GM18526 (cell line): ENCODE measurements around the gene TBCEL.

Experiments
- POLR2A ChIP-seq: IDR thresholded peaks from 3 replicates; pipeline ENCODE4 v1.6.1; 2011; ENCODE audit not compliant: insufficient read length; ENCODE audit errors: extremely low read depth

TBCEL gene

GRCh38 chr11:121129362-121130340, 105.7 kb downstream of the TBCEL start:
- TF ChIP-seq POLR2A: no peak

DNA sequence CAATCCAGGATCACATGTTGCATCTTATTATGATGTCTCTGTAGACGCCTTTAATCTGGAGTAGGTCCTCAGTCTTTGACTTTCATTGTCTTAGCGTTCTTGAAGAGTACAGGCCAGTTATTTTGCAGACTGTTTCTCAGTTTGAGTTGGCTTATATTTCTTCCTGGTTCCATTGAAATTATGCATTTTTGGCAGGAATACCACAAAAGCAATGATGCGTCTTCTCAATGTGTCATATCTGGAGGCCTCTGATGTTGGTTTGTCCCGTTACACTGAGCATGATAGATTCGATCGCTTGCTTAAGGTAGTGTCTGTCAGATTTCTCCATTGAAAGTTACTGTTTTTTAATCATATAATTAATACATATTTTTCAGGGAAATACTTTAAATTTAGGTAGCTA, 107.8 kb downstream of the TBCEL start:
- TF ChIP-seq POLR2A: no peak

DNA sequence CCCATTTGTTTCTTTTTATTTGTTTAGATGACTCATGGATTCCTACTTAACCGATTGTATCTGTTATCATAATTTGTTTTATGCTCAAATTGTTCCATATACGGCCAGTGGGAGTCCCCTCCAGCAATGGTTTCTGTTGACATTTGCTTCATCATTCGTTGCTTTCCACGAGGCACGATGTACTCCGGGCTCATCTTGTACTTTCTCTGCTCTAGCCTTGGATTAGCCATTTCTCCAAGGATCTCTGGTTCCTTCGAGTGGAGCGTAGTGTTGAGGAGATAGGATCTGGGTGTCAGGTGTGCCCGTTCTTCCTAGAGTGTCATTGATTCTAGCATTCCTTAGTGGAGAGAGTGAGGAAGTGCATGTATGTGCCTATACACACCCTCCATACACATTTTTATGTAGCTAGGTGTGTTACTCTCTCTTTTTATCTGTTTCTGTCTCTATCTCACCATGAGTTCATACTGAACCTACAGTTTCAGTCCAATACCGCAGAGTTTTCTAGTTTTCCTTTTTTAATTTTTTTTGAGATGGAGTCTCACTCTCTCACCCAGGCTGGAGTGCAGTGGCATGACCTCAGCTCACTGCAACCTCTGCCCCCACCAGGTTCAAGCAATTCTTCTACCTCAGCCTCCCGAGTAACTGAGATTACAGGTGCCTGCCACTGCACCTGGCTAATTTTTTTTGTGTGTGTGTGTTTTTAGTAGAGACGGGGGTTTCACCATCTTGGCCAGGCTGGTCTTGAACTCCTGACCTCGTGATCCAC, 108.5 kb downstream of the TBCEL start:
- TF ChIP-seq POLR2A: no peak

GRCh38 chr11:121134741-121135312, 110.9 kb downstream of the TBCEL start:
- TF ChIP-seq POLR2A: no peak

DNA sequence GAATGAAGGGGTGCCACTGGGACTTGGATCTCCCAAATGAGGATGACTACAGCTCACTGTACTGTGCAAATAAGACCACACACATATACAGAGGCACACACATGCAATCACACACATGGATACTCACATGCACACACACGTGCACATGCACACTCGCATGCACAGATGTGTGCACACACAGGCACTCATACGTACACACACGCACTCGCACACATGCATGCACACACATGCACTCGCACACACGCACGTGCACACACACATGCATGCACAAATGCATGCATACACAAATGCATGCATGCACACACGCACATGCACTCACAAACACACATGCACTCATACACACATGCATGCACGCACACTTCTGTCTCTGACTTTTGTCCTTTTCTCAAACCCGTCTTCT, 113.1 kb downstream of the TBCEL start:
- TF ChIP-seq POLR2A: no peak

DNA sequence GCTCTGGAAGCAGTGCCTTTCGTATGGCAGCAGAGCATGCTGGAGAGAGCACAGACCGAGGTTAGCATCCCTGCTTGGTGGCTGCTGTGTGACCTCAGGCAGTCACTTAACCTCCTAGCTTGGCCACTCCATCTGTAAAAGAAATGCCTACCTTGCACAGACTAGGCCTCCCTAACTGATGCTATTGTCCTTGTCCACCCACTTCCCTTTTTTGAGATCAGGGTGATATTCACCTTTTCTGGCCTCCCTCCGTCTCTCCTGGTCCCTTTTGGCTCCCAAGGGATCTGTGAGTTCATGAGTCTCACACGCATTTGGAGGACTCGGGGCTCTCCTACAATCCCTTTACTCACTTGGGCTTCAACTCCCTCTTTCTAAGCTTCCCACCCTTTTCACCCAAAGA, 114.4 kb downstream of the TBCEL start:
- TF ChIP-seq POLR2A: no peak

DNA sequence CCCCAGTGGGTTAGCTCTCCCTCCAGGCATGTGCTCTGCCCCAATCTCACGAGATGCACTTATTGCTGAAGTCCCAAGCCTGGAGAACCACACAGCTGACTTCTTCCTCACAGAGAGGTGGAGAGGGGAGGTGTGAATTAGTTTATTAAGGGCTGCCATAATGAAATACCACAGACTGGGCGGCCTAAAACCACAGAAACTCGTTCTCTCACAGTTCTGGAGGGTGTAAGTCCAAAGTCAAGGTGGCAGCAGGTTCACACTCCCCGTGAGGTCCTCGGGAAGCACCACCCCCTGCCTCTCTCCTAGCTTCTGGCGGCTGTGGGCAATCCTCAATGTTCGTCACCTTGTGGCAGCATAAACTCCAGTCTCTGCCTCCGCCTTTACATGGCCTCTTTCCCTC, 116.5 kb downstream of the TBCEL start:
- TF ChIP-seq POLR2A: no peak
